ENCODE data around the gene METTL21C.

GRCh38 chr13:102699504-102699903 lies 4.7 kb upstream of the METTL21C start:
- TF ChIP-seq REST (IDR thresholded peaks at IDR 0.05; ENCODE audit: insufficient read depth in 1 of 2, low read depth in 2 of 2, low read length in 2 of 2) (no peak), TAF1 (IDR thresholded peaks at IDR 0.05; ENCODE audit: borderline replicate concordance, insufficient read depth, low read length) (no peak)

Data from PFSK-1 (cell line).